HG03460 (cell line): ENCODE results near the gene GLIS2.

Source experiments
- ATAC-seq: cut with Tn5 transposase; IDR thresholded peaks from one replicate; pipeline ENCODE4 v1.9.1; 2021; ENCODE audit not compliant: unreplicated experiment

Gene GLIS2

DNA sequence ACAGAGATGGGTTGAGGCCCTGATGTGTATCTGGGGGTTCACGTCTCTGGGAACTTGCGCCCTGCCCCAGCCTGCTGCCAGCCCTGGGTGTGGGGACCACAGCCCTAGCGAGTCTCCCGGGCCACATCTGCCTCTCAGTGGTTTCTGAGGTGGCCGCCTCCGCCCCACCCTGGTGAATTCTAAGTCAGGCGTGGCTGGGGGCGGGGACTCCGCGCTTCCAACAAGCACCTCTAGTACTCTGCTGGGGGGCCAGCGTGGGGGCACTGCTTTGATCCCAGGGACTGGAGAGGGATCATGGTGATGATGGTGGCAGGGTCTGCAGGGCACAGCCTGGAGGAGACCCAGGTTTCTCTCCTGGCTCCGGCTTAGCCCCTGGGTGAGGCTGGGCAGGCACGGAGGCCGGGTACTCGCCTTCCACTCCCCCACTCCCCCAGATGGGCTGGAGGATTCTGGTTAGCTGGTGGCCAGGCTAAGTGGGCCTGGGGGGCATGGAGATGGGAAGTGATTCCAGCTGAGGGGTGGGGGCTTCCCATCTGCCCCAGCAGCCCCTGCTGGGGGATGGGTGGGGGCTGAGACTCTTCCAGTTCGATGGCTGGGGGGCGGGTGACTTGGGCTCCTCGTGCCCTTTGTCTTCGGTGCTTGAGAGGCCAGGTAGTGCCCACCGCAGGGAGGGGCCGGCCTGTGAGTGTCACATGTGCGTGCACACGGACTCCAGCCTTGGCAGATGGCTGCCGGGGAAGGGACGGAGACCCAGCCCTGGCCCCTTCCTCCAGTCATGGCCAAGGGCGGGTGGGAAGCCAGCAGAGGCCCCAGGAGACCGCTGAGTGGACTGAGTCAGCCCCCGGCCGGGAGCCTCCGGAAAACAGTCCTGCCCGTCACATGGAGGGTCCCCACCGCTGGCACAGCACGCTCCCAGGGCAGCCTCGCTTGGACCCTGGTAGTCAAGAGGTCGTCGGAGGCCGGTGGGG is 3.9 kb downstream of the GLIS2 start:
- ATAC-seq, result no peak

DNA sequence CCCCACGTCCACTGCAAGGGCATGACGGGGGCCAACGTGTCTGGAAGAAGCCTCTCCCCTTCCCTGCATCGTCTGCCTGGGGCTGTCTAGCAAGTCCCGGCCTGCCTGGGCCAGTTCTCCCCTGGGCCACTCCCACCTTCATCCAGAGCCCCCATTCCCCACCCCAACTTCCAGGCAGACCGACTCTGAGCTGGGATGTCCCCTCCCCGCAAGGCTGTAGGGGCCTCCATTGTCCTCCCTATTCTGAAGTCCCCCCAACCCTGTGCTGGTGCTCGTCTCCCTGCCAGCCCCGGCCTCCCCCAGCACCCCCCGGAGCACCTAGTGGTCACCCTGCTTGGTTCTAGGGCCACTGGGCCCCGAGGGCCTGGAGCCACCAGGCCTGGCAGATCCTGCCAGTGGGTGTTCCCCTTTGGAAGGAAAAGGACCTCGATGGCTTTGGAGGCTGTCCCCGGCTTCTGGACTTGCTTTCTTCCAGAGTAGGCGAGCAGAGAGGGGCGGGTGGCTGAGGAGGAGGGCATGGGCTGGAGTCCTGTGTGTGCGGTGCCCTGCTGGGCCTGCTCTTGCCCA is 4.8 kb downstream of the GLIS2 start:
- ATAC-seq, result no peak

DNA sequence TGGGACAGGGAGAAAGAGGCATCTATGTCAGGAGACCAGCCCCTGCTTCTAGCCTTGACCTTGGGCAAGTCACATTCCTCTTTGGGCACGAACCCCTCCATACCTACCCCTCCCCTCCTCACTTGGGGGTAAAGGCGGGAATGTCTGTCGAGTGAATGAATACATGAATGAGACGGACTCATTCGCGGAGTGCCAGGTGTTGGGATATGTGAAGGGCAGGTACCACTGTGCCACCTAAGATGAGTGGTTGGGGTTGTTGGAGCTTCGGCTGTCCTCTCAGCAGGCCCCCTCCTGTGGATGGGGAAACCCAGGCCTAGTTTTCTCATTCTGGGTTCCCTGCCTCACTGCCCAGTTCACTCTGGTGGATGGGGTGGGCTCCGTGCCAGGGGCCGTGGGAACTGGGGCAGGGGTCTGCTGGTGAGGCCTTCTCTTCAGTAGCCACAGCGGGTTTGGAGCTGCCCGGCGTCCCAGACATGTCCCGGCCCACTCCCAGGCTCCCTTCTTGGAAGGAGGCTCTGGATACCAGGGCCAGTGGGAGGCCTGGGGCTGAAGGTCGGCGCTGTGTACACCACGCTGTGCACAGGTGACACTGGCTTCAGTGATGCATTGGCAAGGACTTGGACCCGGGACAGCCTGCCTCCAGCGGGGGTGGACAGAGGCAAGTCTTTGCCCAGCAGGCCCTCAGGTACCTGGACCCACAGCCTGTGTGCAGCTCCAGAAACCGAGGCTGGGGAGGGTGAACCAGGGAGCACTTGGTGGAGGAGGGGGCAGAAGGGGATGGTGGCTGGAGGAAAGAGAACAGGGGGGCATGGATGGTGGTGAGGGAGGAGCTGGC is 5.6 kb downstream of the GLIS2 start:
- ATAC-seq, result no peak

DNA sequence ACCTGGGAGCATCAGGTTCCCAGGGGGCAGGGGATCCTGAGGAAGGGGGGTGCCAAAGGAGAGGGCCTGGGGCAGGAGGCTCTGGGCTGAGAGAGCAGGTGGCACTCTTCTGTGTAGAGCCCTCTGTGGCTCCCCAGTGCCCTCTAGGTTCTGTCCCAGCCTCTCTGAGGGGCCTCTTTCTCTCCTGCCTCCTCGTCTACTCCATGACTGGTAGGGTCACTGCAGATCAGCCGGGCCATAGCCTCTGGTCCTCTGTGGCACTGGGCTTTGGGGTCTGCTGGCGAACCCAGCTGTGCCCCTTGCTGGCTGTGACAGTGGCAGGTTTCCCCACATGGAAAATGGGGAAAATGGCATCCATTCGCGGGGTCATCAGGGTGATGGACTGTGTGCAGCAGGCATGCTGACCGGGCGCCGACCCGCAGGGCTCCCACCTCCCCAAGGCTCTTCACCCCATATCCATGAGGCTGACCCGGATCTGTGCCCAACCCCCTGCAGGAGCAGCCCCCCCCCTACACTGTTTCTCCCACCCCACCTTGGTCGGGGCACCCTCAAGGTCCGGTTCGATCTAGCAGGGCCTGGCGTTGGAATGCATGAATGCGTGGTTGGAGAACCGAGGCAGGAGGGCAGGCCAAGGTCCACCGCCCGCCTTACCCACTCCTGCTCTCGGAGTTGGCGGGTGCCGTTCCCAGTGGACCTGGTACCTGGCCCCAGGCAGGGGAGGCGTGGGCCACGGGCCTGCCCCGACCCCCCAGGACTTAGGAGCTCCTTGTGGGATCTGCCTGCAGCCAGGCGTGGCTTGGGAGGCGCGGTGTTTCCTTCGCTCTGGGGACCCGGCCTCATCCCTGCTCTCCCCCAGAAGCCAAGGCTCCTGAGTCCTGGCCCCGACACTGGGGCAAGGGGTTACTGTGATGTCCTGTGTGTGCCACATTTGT is 6.5 kb downstream of the GLIS2 start:
- no peak for ATAC-seq

DNA sequence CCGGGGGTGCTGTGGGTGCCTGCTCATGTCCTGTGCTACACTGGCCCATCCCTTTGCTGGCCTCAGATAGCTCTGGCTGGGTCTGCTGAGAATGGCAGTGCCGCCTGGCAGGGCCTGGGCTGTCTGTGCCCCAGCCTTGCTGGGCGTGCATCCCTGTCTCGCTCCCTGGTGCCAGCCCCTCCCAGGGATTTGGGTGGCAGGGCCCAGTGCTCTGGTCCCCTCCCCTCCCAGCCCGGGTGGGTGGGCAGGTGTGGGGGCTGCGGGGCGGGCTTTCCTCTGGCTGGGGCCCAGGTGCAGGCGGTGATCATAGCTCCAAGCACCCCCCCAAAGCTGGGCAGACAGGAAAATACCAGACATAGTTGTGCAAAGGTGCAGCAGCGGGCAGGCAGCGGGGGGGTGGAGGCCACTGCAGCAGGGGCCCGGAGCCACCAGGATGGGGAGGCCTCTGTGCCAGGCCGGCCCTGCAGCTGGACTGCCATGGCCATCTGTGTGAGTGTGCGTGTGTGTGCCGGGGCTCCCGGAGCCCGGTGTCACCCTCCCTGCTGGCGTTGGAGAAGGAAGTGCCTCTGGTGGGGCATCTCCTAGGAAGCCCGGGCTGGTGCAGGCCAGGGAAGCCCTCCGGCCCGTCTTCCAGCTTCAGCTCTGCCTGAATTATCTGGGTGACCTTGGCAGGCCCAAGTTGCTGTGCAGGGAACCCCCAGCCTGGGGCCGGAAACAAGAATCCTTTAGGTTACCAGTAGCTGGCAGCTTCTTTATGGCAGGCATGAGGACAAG is 7.4 kb downstream of the GLIS2 start:
- ATAC-seq, result no peak

DNA sequence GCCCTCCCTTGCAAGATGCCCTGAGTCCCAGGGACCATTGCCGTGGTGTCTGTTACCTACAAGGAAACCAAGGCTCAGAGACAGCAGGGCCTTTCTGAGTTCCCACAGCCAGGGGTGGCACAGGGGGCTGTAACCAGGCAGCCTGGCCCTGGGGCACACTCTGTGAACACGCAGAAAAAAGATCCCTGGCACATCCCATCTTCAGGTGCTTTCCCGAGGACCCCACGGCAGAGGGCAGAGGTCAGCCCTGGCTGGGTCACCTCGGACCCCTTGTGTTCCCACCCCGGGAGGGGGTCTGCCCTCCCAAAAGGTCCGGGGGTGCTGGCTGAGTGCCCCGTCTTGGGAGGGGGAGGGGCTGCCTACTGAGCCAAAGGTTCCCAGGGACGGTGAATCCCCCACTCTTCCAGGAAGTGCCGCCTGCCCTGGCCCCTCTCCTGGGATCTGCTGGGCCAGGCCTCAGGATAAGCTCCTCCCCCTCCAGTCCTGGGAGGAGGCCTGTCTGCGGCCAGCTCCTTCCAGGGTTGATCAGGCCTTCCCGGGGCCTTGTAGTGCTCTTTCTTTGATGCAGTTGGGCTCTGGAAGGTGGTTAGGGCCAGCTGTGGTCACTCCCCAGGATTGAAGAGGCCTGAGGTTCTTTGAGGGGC is 8.1 kb downstream of the GLIS2 start:
- no peak for ATAC-seq

DNA sequence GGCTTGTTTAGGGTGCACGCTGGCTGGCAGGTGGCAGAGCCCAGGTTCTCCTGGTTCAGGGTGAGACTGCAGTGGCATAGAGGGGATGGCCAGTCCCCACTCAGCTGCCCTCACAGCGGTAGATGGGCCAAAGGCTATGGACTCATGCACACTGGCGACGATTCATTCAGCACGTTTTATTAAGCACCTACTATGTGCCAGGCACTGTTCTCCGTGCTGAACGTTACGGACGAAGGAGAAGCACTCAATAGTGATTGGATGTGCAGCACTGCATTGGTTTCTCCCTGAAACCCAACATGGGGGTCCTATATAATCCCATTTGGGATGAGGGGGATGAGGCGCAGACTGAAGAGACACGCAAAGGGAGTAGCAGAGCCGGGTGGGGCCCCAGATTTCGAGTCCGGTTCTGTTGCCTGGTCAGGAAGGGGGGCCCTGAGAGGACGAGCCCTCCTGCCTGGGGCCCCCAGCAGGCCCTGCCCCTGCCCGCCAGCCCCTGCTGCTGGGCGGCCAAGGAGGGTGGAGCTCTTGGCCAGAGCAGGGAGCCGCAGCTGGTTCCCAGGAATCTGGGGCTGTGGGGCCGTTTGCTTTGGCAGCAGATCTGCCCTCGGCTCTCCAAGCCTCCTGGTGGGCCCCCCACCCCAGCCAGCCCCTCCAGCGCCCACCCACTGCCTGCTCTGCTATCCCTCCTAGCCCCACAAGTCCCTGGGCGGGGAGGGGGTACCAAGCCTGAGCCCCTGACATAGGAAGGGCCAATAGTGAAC is 8.8 kb downstream of the GLIS2 start:
- no peak for ATAC-seq

DNA sequence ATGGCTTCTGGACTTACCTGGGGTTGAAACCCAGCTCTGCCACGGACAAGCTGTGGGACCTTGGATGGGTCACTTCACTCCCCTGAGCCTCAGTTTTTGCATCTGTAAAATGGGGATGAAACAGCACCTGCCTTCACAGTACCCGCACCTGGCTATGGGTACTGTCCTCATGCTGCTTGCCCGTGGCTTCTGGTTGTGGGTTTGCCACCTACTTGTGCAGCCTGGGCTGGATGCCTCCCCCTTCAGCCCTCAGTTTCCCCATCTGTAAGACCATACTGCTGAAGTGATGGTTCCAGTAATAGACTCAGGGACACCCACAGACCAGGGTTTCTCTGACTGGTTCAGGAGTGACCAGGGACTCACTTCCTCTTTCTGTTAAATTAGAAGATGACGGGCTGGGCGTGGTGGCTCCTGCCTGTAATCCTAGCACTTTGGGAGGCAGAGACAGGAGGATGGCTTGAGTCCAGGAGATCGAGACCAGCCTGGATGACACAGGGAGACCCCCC is 9.4 kb downstream of the GLIS2 start:
- no peak for ATAC-seq

DNA sequence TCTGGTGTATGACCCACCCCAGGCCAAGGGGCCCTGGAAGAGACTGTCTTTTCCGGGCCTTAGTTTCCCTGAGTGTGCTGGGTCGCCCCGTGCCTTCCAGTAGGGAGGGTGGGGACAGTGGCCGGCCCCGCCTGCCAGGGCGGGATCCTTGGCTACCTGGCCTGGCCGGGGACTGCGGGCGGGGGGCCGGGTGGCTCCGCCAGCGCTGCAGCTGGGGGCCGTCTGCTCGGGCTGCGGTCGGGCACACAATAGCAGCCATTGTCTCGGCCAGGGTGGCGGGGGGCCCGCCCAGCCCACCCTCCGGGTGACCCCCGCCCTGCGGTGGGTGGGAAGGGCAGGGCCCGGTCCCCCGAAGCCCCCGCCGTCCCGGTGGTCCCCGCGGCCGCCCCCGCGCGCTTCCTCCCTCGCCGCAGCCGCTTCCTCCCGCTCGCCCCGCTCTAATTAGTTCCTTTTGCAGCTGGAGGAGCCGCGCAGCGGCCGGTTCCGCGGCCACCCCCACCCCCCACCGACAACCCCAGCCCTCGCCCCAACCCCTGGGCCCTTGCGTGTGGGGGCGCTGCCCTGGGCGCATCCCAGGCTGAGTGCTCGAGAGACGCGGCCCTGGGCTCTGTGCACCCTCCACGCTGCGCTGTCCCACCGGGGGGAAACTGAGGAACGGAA is 11.6 kb downstream of the GLIS2 start:
- no peak for ATAC-seq

DNA sequence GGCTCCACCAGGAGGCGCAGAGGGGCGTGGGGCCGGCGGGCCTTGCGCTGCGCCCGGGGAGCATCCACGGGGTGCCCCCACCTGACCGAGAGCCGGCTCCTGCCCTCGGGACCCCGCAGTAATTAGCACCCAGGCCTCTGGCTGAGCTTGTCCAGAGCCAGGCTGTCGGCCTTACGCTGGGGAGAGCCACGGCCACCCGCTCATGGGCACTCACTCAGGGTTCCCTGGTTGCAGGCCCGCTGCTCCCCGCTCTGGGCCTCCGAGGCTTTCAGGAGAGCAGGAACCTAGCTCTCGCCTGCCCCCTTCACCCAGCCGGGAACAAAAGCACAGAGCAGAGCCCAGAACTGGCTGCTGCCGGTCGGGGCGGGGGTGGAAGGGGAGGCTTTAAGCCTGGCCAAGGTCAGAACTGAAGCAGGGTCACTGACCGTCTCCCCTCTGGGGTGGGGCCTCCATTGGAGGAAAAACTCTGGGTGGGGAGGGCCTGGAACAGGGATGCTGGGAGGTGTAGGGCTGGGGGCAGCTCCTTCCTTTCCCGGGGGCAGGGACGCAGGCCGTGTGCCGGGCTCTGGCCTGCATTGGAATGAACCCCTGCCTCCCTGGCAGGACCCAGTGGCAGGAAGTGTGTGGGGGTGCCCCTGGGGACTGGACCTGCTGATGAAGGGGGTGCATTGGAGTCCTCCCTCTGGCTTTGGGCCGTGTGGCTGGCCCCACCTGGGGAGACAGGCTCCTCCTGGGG is 12.3 kb downstream of the GLIS2 start:
- no peak for ATAC-seq

DNA sequence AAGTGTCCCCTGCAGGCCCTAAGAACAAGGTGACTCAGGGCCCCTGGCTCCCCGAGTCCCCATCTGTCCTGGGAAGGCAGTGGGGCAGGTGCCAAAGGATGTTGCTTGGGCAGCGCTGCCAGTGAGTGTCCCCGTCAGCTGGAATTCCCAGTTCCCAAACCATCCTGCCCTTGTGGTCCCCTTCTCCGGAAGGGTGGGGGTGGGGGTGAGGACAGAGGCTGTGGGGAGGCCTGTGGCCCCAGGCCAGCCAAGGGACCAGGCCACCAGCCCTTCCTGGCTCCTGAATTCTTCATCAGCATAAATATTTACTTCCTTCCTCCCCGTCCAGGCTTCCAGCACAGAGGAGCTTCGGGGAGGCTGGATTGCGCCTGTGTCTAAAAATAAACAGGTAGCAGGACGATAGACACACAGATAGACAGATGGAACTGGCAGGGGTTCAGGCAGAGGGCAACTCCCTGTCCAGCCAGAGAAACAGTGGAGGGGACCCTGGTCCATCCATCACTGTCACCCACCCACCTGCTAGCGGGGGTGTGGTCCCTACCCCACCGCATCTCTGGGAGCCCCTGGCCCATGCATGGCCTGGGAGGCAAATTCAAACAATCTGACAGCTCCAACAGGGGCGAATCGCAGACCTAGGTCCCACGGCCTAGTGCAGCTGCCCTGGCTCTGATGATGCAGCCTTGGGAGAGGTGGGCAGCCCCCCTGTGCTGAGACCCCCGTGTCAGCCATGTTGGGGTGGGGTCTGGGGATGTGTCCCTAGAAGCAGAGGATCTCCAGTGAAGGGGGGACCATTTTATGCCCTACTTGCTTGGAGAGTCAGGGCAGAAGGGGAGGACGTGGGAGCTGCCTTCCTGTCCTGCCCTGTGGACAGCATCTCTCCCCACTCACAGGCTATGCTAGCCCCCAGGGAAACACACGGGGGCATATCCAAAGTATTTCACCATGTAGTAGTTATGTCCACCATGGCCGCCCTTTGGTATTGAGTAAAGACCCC is 13.2 kb downstream of the GLIS2 start:
- ATAC-seq, result no peak

DNA sequence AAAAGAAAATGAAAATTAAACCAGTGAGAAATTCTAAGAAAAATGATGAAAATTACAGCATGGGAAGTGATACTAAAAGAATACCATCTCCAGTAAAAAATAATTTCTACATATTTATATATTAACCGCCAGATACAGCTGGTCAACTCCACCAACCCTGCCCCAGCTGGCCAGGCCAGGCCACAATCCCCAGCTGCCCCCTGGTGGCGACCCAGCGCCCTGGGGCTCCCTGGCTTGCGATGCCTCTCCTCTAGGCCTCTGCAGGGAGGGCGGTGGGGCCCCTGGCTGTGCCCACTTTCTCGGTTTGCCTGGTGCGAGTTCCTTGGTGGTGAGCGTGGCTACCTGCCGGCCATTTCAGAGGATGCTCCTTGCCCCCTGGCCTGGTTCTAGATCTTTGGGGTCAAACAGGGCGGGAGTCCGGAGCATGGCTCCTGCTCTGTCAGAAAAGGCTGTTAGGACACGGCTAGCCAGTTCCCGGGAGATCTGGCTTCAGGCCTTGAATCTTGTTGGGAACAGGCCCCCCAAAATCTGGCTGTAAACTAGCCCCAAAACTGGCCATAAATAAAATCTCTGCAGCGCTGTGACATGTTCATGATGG is 14.5 kb downstream of the GLIS2 start:
- ATAC-seq, result no peak

DNA sequence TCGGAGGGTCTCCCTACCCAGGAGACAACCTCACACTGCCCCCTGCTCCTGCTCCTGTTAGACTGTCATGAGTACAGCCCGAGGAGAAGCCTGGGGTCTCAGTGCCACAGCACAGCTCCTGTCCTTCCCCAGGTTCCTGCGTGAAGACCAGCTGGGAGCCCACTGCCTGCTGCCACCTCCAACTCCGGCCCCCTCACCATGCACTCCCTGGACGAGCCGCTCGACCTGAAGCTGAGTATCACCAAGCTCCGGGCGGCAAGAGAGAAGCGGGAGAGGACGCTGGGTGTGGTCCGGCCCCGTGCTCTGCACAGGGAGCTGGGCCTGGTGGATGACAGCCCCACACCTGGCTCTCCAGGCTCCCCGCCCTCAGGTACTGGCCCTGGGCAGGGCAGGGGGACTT is 16.2 kb downstream of the GLIS2 start:
- no peak for ATAC-seq

DNA sequence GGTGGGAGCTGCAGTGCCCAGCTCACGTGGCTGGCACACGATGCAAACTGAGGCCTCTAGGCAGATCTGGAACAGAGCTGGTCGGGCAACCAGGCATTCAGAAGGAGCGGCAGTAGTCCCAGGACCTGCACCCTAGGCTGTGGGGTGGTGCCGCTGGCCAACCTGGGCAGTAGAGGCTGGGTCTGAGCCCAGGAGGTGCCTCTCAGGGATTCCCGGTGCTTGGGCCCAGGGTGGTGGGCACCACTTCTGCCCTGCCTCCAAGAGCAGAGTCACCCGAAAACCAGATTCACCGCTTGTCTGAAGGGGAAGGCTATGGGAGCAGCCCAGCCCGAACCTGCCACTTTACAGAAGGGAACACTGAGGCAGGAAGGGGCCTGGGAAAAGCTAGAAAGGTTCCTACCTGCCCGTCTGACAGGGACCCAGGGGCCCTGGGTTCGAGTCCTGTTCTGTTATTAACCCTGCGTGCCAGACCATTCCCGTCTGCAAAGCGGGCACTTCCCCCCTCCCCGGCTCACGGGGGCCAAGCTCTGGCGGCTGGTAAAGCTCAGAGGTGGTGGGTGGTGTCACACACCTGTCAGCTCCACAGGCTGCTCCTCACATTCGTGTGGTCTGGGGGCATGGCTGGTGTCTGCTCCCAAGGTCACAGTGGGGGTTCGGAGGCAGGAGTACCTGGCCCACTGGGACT is 16.9 kb downstream of the GLIS2 start:
- no peak for ATAC-seq

DNA sequence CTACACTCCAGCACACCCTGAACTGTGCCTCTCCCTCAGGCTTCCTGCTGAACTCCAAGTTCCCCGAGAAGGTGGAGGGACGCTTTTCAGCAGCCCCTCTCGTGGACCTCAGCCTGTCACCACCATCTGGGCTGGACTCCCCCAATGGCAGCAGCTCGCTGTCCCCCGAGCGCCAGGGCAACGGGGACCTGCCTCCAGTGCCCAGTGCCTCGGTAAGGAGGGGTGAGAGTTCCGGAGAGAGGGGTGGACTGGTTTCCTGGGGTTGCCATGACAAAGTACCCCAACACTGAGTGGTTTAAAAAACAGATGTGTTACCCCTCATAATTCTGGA is 17.4 kb downstream of the GLIS2 start:
- ATAC-seq, result no peak
